ENCODE data around the gene HYDIN.
"Not testable (repeated sequence)": the region's sequence is repeated elsewhere in the genome, so short reads cannot be mapped to it uniquely, and the experiment has no call there.

GRCh38 chr16:71109656-71110208, 120.8 kb downstream of the HYDIN start:
- not testable (repeated sequence) for TF ChIP-seq CTCF (conservative IDR thresholded peaks at IDR 0.05 in 1 of 2, IDR thresholded peaks at IDR 0.05 in 1 of 2; ENCODE audit: low read depth in 1 of 2, low read length in 2 of 2); EZH2 (IDR thresholded peaks at IDR 0.05; ENCODE audit: low read length, missing control alignments)

All from fibroblast of lung (primary cell).